Astrocyte (in vitro differentiated cells and primary cell): ENCODE data around the gene COL15A1. TPM values are rescaled to one million over a fixed set of nuclear protein-coding genes. Genes with fewer than 3 reads are reported as not detected.

Source experiments
- DNase-seq: peaks from one replicate; pipeline ENCODE4 v3.0.0-alpha.2; 2010; ENCODE audit warnings: low read depth
- FAIRE-seq: peaks from 2 replicates; lab custom pipeline; 2011; peaks lifted over from hg19 to GRCh38; lab: Jason Lieb, UNC
- H2AFZ ChIP-seq: 2 replicates; pipeline ENCODE4 v1.6.0; 2012; ENCODE audit warnings: low read depth, low read length, inconsistent platforms
- H3K27ac ChIP-seq: 2 replicates; pipeline ENCODE4 v1.5.1; 2011; ENCODE audit warnings: low read depth, low read length, inconsistent platforms
- H3K27me3 ChIP-seq: 2 replicates; pipeline ENCODE4 v1.6.0; 2011; ENCODE audit warnings: low read length, inconsistent platforms; ENCODE audit not compliant: insufficient read depth
- H3K36me3 ChIP-seq: 2 replicates; pipeline ENCODE4 v1.5.1; 2011; ENCODE audit warnings: low read length, inconsistent platforms; ENCODE audit not compliant: insufficient read depth
- H3K4me1 ChIP-seq: 2 replicates; pipeline ENCODE4 v1.5.1; 2011; ENCODE audit warnings: low read length, inconsistent platforms; ENCODE audit not compliant: insufficient read depth
- H3K4me2 ChIP-seq: 2 replicates; pipeline ENCODE4 v1.6.0; 2012; ENCODE audit warnings: low read length, inconsistent platforms
- H3K4me3 ChIP-seq: 2 replicates; pipeline ENCODE4 v1.5.1; 2011; ENCODE audit warnings: low read depth, mild to moderate bottlenecking, low read length, inconsistent platforms; ENCODE audit not compliant: insufficient read depth
- H3K79me2 ChIP-seq: 2 replicates; pipeline ENCODE4 v1.6.0; 2012; ENCODE audit warnings: mild to moderate bottlenecking, low read length, inconsistent platforms; ENCODE audit not compliant: insufficient read depth
- H3K9ac ChIP-seq: 2 replicates; pipeline ENCODE4 v1.6.0; 2012; ENCODE audit warnings: mild to moderate bottlenecking, low read length, inconsistent platforms
- H3K9me3 ChIP-seq: 2 replicates; pipeline ENCODE4 v1.5.1; 2012; ENCODE audit warnings: low read depth, mild to moderate bottlenecking, low read length, inconsistent platforms; ENCODE audit not compliant: insufficient read depth
- H4K20me1 ChIP-seq: 2 replicates; pipeline ENCODE4 v1.6.0; 2012; ENCODE audit warnings: low read length, inconsistent platforms; ENCODE audit not compliant: insufficient read depth
- H3K27ac Mint-ChIP-seq: one replicate; pipeline ENCODE4 v1.8.0; 2021; ENCODE audit warnings: mild to moderate bottlenecking, mixed read lengths; ENCODE audit not compliant: unreplicated experiment
- H3K27me3 Mint-ChIP-seq: one replicate; pipeline ENCODE4 v1.8.0; 2021; ENCODE audit warnings: low read depth, mixed read lengths; ENCODE audit not compliant: unreplicated experiment
- H3K36me3 Mint-ChIP-seq: one replicate; pipeline ENCODE4 v1.8.0; 2021; ENCODE audit warnings: low read depth, mixed read lengths; ENCODE audit not compliant: unreplicated experiment
- H3K4me1 Mint-ChIP-seq: one replicate; pipeline ENCODE4 v1.8.0; 2021; ENCODE audit warnings: low read depth, mixed read lengths; ENCODE audit not compliant: unreplicated experiment
- H3K4me3 Mint-ChIP-seq: one replicate; pipeline ENCODE4 v1.8.0; 2021; ENCODE audit warnings: mild to moderate bottlenecking, moderate library complexity, mixed read lengths; ENCODE audit not compliant: unreplicated experiment
- H3K9me3 Mint-ChIP-seq: one replicate; pipeline ENCODE4 v1.8.0; 2021; ENCODE audit warnings: mild to moderate bottlenecking, mixed read lengths; ENCODE audit not compliant: unreplicated experiment
- CTCF ChIP-seq: IDR thresholded peaks from 2 replicates; pipeline ENCODE4 v1.5.1; 2011; ENCODE audit warnings: low read depth, mild to moderate bottlenecking, inconsistent platforms, low read length, moderate library complexity; ENCODE audit not compliant: insufficient read depth
- EZH2 ChIP-seq: IDR thresholded peaks from 2 replicates; pipeline ENCODE4 v1.6.1; 2012; ENCODE audit warnings: mild to moderate bottlenecking, low read length, inconsistent platforms; ENCODE audit not compliant: insufficient read depth
- total RNA-seq: library from RNA; stranded (reverse); gene quantifications from 2 replicates; pipeline ENCODE4 v1.2.1, GENCODE V29; 2021

COL15A1 gene
- total RNA-seq, 1 donor from 2014 or later, result 5.6 TPM

- FAIRE-seq, result no peak
Observed at GRCh38 chr9:99101271-99101670, 157.6 kb downstream of the COL15A1 start.

GRCh38 chr9:99101812-99102211, 158.1 kb downstream of the COL15A1 start:
- H4K20me1 ChIP-seq, result peaks cover 9% of the 10 kb centered on the region
- H3K79me2 ChIP-seq, result peaks cover 14% of the 10 kb centered on the region
- FAIRE-seq (no peak), DNase-seq (no peak)
- H3K4me3 ChIP-seq, result no peak overlapping the region
- H3K27me3 ChIP-seq, result no peaks in the 10 kb centered on the region
- no peak for TF ChIP-seq EZH2
- TF ChIP-seq CTCF, result no peak
- H3K27ac ChIP-seq, result no peak overlapping the region
- H3K4me1 ChIP-seq, result peaks cover 16% of the 10 kb centered on the region
- H2AFZ ChIP-seq, result no peak overlapping the region
- Mint-ChIP-seq H3K27me3 (peaks cover 3% of the 10 kb centered on the region), H3K36me3 (no peaks in the 10 kb centered on the region), H3K4me1 (peaks cover 18% of the 10 kb centered on the region), H3K4me3 (no peak overlapping the region), H3K9me3 (peaks cover 3% of the 10 kb centered on the region), H3K27ac (no peak overlapping the region)
- no peaks in the 10 kb centered on the region for H3K36me3 ChIP-seq
- H3K4me2 ChIP-seq, result no peak overlapping the region
- no peak overlapping the region for H3K9ac ChIP-seq
- H3K9me3 ChIP-seq, result no peaks in the 10 kb centered on the region

More at GRCh38 chr9:99101271-99101670, 157.6 kb downstream of the COL15A1 start:
- Histone ChIP-seq H3K9ac (no peak overlapping the region), H3K4me2 (no peak overlapping the region), H3K79me2 (peaks cover 8% of the 10 kb centered on the region), H3K27me3 (peaks cover 5% of the 10 kb centered on the region), H3K27ac (no peak overlapping the region), H4K20me1 (peaks cover 4% of the 10 kb centered on the region), H3K36me3 (no peaks in the 10 kb centered on the region), H2AFZ (no peak overlapping the region), H3K4me1 (peaks cover 12% of the 10 kb centered on the region), H3K9me3 (no peaks in the 10 kb centered on the region), H3K4me3 (no peak overlapping the region)
- Mint-ChIP-seq H3K27ac (no peak overlapping the region), H3K4me3 (no peak overlapping the region), H3K9me3 (peaks cover 3% of the 10 kb centered on the region), H3K36me3 (no peaks in the 10 kb centered on the region), H3K27me3 (peaks cover 3% of the 10 kb centered on the region), H3K4me1 (peaks cover 20% of the 10 kb centered on the region)
- TF ChIP-seq CTCF, result no peak
- DNase-seq, result no peak

- Histone ChIP-seq H3K9me3 (no peaks in the 10 kb centered on the region), H3K27me3 (no peaks in the 10 kb centered on the region), H4K20me1 (peaks cover 24% of the 10 kb centered on the region), H3K79me2 (peaks cover 29% of the 10 kb centered on the region), H3K9ac (peak overlapping the region; percentile 88), H3K4me1 (peaks cover 21% of the 10 kb centered on the region), H3K4me2 (peak overlapping the region; percentile 100), H3K4me3 (no peak overlapping the region), H2AFZ (peak overlapping the region; percentile 94), H3K36me3 (no peaks in the 10 kb centered on the region), H3K27ac (no peak overlapping the region)
- Mint-ChIP-seq H3K27ac (no peak overlapping the region), H3K27me3 (no peaks in the 10 kb centered on the region), H3K4me1 (peaks cover 30% of the 10 kb centered on the region), H3K4me3 (peak overlapping the region; percentile 81), H3K9me3 (peaks cover 3% of the 10 kb centered on the region), H3K36me3 (no peaks in the 10 kb centered on the region)
- DNase-seq (no peak), FAIRE-seq (no peak)
- no peak for TF ChIP-seq EZH2
- no peak for TF ChIP-seq CTCF
Observed at GRCh38 chr9:99103054-99103895, 159.6 kb downstream of the COL15A1 start.
